ENCODE results near the gene PPP3CA.

DNA sequence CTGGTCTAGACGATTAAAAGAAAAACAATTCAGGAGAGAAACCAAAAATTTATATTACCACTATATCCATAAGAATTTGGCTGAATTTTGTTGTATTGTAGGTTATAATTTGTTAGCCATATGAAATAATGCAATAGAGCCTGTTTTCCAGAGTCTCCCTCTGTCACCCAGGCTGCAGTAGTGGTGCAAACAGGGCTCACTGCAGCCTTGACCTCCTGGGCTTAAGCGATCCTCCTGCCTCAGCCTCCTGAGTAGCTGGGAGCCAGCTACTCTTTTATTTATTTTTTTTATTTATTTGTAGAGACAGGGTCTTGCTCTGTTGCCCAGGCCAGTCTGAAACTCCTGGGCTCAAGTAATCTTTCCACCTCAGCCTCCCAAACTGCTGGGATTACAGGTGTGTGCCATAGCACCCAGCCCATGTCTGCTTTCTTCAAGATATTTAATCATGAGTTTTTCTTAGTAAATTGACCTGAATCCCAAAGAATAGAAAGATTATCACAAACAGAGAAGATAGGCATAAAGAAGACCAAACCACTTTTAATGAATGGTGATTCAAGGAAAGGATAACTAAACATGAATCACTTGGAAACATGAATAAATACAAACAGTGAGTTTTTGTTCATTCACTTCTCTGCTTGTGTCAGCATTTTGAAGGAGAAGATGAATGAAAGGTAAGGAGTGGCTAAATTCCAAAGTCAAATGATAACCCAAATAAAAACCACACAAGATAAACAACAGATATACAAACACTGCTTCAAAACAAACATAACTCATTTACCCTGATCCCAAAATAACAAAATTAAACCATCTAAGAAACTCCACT, 82.1 kb downstream of the PPP3CA start:
- TF ChIP-seq, protein P1, sequence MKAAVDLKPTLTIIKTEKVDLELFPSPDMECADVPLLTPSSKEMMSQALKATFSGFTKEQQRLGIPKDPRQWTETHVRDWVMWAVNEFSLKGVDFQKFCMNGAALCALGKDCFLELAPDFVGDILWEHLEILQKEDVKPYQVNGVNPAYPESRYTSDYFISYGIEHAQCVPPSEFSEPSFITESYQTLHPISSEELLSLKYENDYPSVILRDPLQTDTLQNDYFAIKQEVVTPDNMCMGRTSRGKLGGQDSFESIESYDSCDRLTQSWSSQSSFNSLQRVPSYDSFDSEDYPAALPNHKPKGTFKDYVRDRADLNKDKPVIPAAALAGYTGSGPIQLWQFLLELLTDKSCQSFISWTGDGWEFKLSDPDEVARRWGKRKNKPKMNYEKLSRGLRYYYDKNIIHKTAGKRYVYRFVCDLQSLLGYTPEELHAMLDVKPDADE (IDR thresholded peaks at IDR 0.05), result no peak
- TF ChIP-seq, protein P2, sequence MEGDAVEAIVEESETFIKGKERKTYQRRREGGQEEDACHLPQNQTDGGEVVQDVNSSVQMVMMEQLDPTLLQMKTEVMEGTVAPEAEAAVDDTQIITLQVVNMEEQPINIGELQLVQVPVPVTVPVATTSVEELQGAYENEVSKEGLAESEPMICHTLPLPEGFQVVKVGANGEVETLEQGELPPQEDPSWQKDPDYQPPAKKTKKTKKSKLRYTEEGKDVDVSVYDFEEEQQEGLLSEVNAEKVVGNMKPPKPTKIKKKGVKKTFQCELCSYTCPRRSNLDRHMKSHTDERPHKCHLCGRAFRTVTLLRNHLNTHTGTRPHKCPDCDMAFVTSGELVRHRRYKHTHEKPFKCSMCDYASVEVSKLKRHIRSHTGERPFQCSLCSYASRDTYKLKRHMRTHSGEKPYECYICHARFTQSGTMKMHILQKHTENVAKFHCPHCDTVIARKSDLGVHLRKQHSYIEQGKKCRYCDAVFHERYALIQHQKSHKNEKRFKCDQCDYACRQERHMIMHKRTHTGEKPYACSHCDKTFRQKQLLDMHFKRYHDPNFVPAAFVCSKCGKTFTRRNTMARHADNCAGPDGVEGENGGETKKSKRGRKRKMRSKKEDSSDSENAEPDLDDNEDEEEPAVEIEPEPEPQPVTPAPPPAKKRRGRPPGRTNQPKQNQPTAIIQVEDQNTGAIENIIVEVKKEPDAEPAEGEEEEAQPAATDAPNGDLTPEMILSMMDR (conservative IDR thresholded peaks at IDR 0.05; ENCODE audit: low read depth in 2 of 2), result no peak
- no peak for TF ChIP-seq EZH2phosphoT487 (IDR thresholded peaks at IDR 0.05; ENCODE audit: unreplicated experiment)
- no peak for TF ChIP-seq NANOG (IDR thresholded peaks at IDR 0.05; ENCODE audit: borderline replicate concordance)
- TF ChIP-seq CREB1 (CRISPR knock-in tag; IDR thresholded peaks at IDR 0.05; ENCODE audit: low read depth), result no peak
- no peak for TF ChIP-seq POLR2AphosphoS5 (IDR thresholded peaks at IDR 0.05; ENCODE audit: low read depth)
- TF ChIP-seq EZH2 (IDR thresholded peaks at IDR 0.05; ENCODE audit: low read depth, unreplicated experiment), result no peak
- TF ChIP-seq, protein P3, sequence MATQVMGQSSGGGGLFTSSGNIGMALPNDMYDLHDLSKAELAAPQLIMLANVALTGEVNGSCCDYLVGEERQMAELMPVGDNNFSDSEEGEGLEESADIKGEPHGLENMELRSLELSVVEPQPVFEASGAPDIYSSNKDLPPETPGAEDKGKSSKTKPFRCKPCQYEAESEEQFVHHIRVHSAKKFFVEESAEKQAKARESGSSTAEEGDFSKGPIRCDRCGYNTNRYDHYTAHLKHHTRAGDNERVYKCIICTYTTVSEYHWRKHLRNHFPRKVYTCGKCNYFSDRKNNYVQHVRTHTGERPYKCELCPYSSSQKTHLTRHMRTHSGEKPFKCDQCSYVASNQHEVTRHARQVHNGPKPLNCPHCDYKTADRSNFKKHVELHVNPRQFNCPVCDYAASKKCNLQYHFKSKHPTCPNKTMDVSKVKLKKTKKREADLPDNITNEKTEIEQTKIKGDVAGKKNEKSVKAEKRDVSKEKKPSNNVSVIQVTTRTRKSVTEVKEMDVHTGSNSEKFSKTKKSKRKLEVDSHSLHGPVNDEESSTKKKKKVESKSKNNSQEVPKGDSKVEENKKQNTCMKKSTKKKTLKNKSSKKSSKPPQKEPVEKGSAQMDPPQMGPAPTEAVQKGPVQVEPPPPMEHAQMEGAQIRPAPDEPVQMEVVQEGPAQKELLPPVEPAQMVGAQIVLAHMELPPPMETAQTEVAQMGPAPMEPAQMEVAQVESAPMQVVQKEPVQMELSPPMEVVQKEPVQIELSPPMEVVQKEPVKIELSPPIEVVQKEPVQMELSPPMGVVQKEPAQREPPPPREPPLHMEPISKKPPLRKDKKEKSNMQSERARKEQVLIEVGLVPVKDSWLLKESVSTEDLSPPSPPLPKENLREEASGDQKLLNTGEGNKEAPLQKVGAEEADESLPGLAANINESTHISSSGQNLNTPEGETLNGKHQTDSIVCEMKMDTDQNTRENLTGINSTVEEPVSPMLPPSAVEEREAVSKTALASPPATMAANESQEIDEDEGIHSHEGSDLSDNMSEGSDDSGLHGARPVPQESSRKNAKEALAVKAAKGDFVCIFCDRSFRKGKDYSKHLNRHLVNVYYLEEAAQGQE (IDR thresholded peaks at IDR 0.05; ENCODE audit: unreplicated experiment), result no peak
